Measurements from ENCODE around the gene OSBP2. TPM values are rescaled to one million over a fixed set of nuclear protein-coding genes. Genes with fewer than 3 reads are reported as not detected.

OSBP2 gene
- total and polyA plus RNA-seq, 9 donors: 1.3 to 5.1 (median 1.4) TPM

DNA sequence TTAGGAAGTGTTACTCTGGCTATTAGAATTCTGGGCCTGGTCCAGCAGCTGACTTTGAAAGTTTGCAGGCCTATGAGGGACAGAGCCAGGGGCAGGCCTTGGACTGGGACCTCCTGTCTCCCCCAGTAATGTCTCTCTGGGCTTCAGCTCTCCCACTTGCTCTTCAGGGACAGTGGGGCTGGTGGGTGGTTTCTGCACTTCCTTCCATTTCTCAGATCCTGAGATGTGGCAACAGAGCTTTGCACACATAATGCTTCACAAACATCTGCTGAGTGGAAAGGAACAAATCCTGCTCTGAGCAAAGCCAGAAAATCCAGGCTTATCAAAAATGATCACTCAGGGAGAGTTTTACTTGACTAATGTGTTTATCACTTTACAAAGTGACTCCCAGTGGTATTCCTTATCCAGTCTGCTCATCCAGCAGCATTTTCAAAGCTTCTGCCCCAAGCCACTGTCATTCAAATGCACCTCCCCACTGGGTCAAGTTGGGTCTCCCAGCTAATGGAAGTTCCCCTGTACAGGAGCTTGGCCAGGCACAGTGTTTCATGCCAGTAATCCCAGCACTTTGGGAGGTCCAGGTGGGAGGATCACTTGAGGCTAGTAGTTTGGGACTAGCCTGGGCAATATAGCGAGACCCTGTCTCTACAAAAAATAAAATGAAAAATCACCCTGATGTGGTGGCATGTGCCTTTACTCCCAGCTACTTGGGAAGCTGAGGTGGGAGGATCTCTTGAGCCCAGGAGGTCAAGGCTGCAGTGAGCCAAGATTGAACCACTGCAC lies 13.5 kb upstream of the OSBP2 start:
- intact Hi-C loops (cut with DNase I): no loop called here

DNA sequence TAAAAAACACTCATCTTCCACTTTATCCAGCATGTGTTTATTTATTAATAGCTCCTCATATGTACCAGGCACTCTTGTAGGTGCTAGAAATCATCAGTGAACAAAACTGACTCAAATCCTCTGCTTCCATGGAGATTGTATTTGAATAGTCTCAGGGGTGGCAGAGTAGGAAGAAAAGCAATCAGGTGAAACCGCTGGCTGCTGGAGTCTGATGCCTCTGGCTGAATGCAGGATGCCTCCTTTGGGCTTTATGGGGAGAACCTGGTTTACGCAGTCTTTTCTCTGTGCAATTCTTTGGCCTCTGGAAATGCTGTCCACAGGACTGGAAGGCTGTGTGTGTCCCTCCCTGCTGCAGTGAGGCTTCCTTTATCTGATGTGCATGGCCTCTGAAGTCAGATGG lies 12.8 kb upstream of the OSBP2 start:
- Histone ChIP-seq H3K27ac (no peak overlapping the region), H3K4me3 (no peak overlapping the region), H3K36me3 (no peaks in the 10 kb centered on the region), H3K9me3 (no peaks in the 10 kb centered on the region), H3K4me1 (ENCODE audit: insufficient read depth) (no peaks in the 10 kb centered on the region), H3K27me3 (no peaks in the 10 kb centered on the region)
- 80 to 87% (median 81%) methylated on average over 2 of the region's 2 CpGs for WGBS, 3 donors
- no peak for DNase-seq
- TF ChIP-seq EP300 (IDR thresholded peaks at IDR 0.05) (no peak), POLR2A (IDR thresholded peaks at IDR 0.05) (no peak)
- TF ChIP-seq, protein P1, sequence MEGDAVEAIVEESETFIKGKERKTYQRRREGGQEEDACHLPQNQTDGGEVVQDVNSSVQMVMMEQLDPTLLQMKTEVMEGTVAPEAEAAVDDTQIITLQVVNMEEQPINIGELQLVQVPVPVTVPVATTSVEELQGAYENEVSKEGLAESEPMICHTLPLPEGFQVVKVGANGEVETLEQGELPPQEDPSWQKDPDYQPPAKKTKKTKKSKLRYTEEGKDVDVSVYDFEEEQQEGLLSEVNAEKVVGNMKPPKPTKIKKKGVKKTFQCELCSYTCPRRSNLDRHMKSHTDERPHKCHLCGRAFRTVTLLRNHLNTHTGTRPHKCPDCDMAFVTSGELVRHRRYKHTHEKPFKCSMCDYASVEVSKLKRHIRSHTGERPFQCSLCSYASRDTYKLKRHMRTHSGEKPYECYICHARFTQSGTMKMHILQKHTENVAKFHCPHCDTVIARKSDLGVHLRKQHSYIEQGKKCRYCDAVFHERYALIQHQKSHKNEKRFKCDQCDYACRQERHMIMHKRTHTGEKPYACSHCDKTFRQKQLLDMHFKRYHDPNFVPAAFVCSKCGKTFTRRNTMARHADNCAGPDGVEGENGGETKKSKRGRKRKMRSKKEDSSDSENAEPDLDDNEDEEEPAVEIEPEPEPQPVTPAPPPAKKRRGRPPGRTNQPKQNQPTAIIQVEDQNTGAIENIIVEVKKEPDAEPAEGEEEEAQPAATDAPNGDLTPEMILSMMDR (IDR thresholded peaks at IDR 0.05): no peak
- intact Hi-C loops (cut with DNase I): no loop called here

More for the DNA sequence above, 13.5 kb upstream of the OSBP2 start:
- DNase-seq: peak in 2 of 5 donors; percentile 22 to 31
- no peaks in the 10 kb centered on the region for H3K4me1 ChIP-seq (ENCODE audit: insufficient read depth)
- WGBS, 3 donors: 79 to 92% (median 85%) methylated on average over 1 of the region's 1 CpG
- H3K4me3 ChIP-seq: no peak overlapping the region
- H3K9me3 ChIP-seq: no peaks in the 10 kb centered on the region
- TF ChIP-seq EP300 (IDR thresholded peaks at IDR 0.05) (no peak), POLR2A (IDR thresholded peaks at IDR 0.05) (no peak)
- TF ChIP-seq, protein P1 (IDR thresholded peaks at IDR 0.05): no peak
- no peaks in the 10 kb centered on the region for H3K27me3 ChIP-seq
- no peaks in the 10 kb centered on the region for H3K36me3 ChIP-seq
- H3K27ac ChIP-seq: no peak overlapping the region

DNA sequence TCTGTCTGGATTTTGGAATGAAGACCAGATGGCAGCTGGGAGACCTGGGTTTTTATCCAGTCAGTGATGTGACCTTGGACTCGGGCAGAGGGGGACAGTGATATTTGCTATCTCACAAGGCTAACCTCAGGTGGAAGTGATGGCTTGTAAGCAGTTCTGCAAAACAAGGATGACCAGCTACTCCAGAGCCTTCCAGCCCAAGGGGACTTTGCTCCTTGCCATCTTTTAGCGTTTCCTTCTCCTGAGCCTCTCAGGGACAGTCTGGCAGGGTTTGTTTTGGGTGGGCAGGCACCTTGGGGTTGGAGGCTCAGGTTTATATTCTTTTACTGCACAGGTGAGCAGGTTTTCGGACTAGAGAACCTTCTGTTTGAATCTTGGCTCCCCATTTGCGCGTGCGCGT lies 9.5 kb upstream of the OSBP2 start:
- no peaks in the 10 kb centered on the region for H3K9me3 ChIP-seq
- TF ChIP-seq, protein P1 (IDR thresholded peaks at IDR 0.05): no peak
- no peak for TF ChIP-seq POLR2A (IDR thresholded peaks at IDR 0.05)
- H3K27me3 ChIP-seq: no peaks in the 10 kb centered on the region
- H3K27ac ChIP-seq: no peak overlapping the region
- no peak overlapping the region for H3K4me3 ChIP-seq
- WGBS, 3 donors: 77 to 86% (median 84%) methylated on average over 7 of the region's 7 CpGs
- H3K36me3 ChIP-seq: no peaks in the 10 kb centered on the region
- no peaks in the 10 kb centered on the region for H3K4me1 ChIP-seq (ENCODE audit: insufficient read depth)
- intact Hi-C loops (cut with DNase I): no loop called here
- DNase-seq: no peak

DNA sequence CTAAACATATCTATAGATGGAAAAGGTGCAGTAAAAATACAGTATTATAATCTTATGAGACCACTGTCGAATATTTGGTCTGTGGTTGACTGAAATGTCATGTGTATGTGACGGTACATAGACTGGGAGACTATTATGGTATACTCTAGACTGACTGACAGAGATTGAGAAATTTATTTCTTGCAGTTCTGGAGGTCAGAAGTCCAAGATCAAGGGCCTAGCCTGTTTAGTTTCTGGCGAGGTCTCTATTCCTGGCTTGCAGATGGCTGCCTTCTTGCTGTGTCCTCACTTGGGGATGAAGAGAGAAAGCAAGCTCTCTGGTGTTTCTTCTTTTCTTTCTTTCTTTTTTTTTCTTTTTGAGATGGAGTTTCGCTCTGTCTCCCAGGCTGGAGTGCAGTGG lies 7.3 kb upstream of the OSBP2 start:
- Histone ChIP-seq H3K36me3 (no peaks in the 10 kb centered on the region), H3K4me3 (no peak overlapping the region), H3K27me3 (no peaks in the 10 kb centered on the region), H3K9me3 (no peaks in the 10 kb centered on the region), H3K4me1 (ENCODE audit: insufficient read depth) (no peaks in the 10 kb centered on the region), H3K27ac (no peak overlapping the region)
- TF ChIP-seq, protein P1 (IDR thresholded peaks at IDR 0.05): no peak
- TF ChIP-seq POLR2A (IDR thresholded peaks at IDR 0.05): no peak
- no peak for TF ChIP-seq EP300 (IDR thresholded peaks at IDR 0.05)
- 89 to 92% (median 91%) methylated on average over 4 of the region's 4 CpGs for WGBS, 3 donors
- no peak for DNase-seq
- intact Hi-C loops (cut with DNase I): no loop called here
